GM18861 (cell line): ENCODE measurements around the gene LRRC71.

ENCODE experiments used
- ATAC-seq: cut with Tn5 transposase; IDR thresholded peaks from one replicate; pipeline ENCODE4 v1.9.1; 2021; ENCODE audit not compliant: unreplicated experiment

LRRC71 gene

GRCh38 chr1:156945881-156946661 lies 25.6 kb downstream of the LRRC71 start:
- ATAC-seq, result no peak

- ATAC-seq, result no peak
Measured at GRCh38 chr1:156947127-156947526, 26.7 kb downstream of the LRRC71 start.

DNA sequence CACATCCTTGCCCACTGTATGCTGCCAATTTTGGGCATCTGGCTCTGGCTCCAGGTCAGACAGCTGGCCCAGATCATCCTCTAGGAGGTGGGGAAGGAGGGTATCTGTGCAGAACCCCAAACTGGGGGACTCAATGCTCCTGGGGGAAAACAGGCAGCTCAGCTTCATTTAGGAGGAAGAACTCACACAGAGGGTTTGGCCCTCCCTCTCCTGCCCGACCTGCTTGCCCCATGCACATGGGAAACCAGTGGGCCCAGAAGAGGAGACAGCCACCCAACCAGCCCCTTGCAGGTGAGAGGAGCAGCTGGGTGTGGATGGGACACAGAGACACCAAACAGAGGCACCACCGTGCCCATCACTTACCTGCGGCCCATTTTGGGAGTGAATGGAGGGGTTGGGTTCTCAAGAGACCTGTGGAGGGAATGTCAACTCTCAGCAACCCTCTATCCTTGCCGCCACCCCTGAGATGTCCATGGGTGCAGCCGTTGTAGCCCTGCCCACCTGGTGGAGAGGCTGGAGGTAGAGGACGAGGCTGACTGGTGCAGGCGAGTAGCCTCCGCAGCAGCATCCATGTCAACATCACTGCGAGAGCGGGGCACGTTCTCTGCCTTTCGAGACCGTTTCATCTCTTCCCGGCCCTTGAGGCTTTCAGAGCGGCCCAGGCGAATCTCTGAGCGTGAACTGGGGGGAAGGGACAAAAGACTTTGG lies 27.5 kb downstream of the LRRC71 start:
- no peak for ATAC-seq

GRCh38 chr1:156948708-156949107 lies 28.3 kb downstream of the LRRC71 start:
- no peak for ATAC-seq

DNA sequence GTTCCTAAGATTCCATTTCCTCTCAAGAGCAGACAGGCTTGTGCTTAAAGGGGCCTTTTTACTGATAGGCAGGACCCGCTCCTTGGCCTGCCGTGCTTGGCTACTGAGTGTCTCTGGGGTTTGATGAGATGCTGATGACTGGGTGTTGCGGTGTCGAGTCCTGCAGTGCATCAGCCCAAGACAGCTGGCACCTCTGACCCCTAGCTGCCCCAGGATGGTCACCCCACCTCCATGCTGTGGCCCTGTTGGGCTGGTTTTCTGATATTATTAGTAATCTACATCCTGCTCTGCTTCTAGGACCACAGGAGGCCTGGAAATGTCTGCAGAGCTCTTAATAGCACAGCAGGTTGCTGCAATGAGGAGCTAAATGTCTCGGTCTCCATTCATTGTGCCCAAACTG lies 28.7 kb downstream of the LRRC71 start:
- ATAC-seq, result no peak

GRCh38 chr1:156951371-156951770 lies 30.9 kb downstream of the LRRC71 start:
- ATAC-seq, result no peak

- ATAC-seq, result no peak
Measured at GRCh38 chr1:156953571-156953970, 33.1 kb downstream of the LRRC71 start.

DNA sequence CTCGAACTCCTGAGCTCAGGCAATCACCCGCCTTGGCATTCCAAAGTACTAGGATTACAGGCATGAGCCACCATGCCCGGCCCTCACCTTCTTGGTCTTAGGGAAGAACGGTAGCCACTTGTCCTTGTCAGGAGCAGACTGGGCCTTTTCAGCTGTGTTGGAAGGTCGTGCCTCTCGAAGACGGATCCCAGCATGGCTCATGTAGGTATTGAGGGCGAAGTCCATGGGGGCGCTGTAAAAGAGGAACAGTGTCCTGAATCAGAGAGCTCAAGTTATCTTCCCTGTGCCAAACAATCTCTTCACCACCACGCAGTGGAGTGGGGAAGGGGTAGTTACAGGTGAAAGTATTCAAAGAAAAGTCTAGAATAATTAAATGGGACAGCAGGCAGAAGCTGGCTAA lies 35.9 kb downstream of the LRRC71 start:
- ATAC-seq, result no peak

- no peak for ATAC-seq
Measured at GRCh38 chr1:156957634-156958033, 37.2 kb downstream of the LRRC71 start.

- no peak for ATAC-seq
Measured at GRCh38 chr1:156958247-156958714, 37.8 kb downstream of the LRRC71 start.

- no peak for ATAC-seq
Measured at GRCh38 chr1:156959414-156959813, 39.0 kb downstream of the LRRC71 start.

DNA sequence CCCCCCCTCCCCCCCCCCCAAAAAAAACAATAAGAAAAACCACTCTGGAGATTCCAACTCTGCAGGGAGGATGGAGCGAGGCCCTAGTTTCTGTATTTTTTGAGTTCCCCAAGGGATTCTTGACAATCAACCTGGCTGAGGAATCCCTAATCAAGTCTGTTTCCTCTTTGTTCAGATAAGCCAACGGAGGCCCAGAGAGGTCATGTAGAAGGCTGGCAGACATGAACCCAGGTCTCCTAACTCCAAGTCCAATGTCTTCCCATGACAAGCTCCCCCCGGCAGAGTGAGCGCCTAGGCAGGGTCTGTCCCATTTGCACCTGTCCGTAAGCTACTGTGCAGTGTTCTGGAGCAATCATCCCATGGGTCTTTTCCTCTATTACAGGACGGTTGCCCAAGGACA lies 39.5 kb downstream of the LRRC71 start:
- ATAC-seq, result no peak

DNA sequence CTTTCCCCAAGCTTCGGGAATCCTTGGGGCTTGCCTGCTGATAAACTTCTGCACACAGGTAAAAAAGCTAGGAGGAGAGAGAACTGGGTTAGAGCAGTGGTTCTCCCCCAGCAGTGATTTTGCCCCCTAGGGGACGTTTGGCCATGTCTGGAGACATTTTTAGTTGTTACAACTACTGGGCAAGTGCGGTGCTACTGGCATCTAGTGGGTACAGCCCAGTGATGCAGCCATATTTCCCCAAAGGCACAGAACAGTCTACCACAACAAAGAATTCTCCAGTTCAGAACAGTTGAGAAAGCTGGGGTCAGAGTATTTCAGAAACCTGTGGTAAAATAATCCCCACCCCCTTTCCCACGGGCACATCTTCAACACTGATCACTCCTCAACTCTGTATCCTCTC lies 41.3 kb downstream of the LRRC71 start:
- ATAC-seq, result no peak

GRCh38 chr1:156963621-156964020 lies 43.2 kb downstream of the LRRC71 start:
- ATAC-seq, result no peak

DNA sequence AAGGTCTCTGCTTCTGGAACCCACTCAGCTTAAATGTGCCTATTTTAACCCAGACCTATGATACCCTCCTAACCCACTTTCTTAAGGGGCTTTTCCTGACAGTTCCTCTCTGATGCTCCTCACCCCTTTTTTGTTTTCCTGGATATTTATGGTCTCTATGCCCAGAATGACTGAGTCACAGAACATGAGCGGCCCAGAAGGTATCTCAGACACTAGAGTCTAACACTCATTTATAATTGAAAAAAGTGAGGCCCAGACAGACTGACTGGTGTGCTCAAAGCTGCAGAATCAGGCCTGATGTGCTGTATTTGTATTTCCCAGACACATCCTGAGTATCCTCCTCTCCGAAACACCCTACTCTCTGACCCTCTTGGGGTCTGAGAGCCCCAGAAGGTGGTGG lies 44.0 kb downstream of the LRRC71 start:
- ATAC-seq, result no peak

GRCh38 chr1:156969496-156969895 lies 49.1 kb downstream of the LRRC71 start:
- no peak for ATAC-seq

DNA sequence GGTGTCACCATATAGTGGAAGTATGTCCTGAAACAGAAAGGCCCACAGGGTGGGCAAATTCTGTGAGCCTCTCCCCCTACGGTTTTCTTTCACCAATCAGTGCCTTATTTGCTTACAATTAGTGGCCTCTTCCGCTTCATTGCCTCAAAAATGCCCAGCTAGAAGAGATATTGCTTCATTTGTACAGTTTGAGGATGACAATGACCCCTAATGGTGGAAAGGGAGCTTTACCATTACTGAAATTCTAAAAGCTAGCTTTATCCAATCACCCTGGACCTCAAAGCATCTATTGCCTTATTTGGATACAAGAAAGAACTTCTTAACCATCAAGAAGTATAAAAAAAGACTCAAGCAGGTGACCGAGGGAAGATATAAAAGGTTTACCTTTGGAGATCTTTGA lies 49.6 kb downstream of the LRRC71 start:
- no peak for ATAC-seq

- no peak for ATAC-seq
Measured at GRCh38 chr1:156973417-156973816, 53.0 kb downstream of the LRRC71 start.

DNA sequence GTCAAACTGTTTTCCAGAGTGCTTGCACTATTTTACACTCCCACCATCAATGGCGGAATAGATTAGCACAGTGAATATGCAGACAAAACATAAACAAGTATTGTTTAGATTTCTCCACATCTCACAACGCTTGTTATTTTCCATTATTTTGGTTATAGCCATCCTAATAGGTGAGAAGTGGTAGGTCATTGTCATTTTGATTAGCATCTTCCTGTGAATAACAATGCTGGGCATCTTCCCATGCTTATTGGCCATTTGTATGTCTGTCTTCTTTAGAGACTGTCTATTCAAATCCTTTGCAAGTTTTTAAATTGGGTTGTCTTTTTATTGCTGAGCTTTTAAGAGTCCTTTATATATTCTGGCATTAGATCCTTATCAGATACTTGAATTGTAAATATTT lies 54.7 kb downstream of the LRRC71 start:
- no peak for ATAC-seq

DNA sequence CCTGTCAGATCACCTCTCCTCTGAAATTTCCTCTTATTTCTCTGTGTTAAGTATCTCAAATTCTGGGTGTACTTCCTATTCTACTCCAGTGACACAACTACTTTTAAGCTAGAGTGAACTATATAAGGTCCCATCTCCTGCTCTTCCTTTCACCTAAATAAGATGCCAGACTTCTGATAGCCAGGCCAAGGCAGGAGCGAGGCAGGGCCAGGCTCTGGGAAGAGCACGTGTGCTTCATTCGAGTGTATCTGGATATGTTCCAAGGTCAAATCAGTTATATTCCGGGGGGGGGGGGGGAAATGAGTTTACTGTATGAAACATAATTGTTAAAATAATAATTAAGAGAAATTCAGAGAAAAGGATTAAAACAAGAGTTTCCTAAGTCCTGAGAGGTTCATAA lies 60.1 kb downstream of the LRRC71 start:
- ATAC-seq, result no peak
